H9 (cell line): Measurements from ENCODE around the gene ITGB2. TPM values are rescaled to one million over a fixed set of nuclear protein-coding genes. Genes with fewer than 3 reads are reported as not detected.
"Not testable (repeated sequence)": the region's sequence is repeated elsewhere in the genome, so short reads cannot be mapped to it uniquely, and the experiment has no call there.

Experiments
- DNase-seq: peaks from one replicate; pipeline ENCODE4 v3.0.0-alpha.2; 2017
- H2AFZ ChIP-seq: one replicate; pipeline ENCODE4 v1.6.1; 2013; ENCODE audit warnings: mild to moderate bottlenecking, low read length, control low read depth, moderate library complexity
- H2AK5ac ChIP-seq: 2 replicates; pipeline ENCODE4 v1.6.1; 2013; ENCODE audit warnings: low read length, control low read depth, mixed read lengths; ENCODE audit not compliant: insufficient read length
- H2BK120ac ChIP-seq: one replicate; pipeline ENCODE4 v1.6.1; 2013; ENCODE audit warnings: low read depth, mild to moderate bottlenecking, low read length, control low read depth, inconsistent platforms; ENCODE audit not compliant: poor library complexity, severe bottlenecking
- H2BK12ac ChIP-seq: 2 replicates; pipeline ENCODE4 v1.6.1; 2013; ENCODE audit warnings: low read length, control low read depth, mixed read lengths, low read depth; ENCODE audit not compliant: insufficient read length
- H2BK15ac ChIP-seq: 2 replicates; pipeline ENCODE4 v1.6.1; 2013; ENCODE audit warnings: low read depth, low read length, control low read depth
- H2BK20ac ChIP-seq: one replicate; pipeline ENCODE4 v1.6.1; 2013; ENCODE audit warnings: low read depth, mild to moderate bottlenecking, low read length, control low read depth, inconsistent platforms; ENCODE audit not compliant: poor library complexity, severe bottlenecking
- H2BK5ac ChIP-seq: 2 replicates; pipeline ENCODE4 v1.6.1; 2013; ENCODE audit warnings: low read length, control low read depth, mixed read lengths; ENCODE audit not compliant: insufficient read length
- H3K14ac ChIP-seq: 2 replicates; pipeline ENCODE4 v1.6.1; 2013; ENCODE audit warnings: low read length, control low read depth; ENCODE audit not compliant: insufficient read depth
- H3K18ac ChIP-seq: 2 replicates; pipeline ENCODE4 v1.6.1; 2013; ENCODE audit warnings: low read depth, mild to moderate bottlenecking, mixed read lengths, low read length, control low read depth; ENCODE audit not compliant: insufficient read length
- H3K23ac ChIP-seq: 2 replicates; pipeline ENCODE4 v1.6.1; 2013; ENCODE audit warnings: low read length, control low read depth, mixed read lengths, low read depth; ENCODE audit not compliant: insufficient read length
- H3K23me2 ChIP-seq: 2 replicates; pipeline ENCODE4 v1.6.1; 2013; ENCODE audit warnings: low read depth, mild to moderate bottlenecking, mixed read lengths, low read length, control low read depth; ENCODE audit not compliant: insufficient read length, poor library complexity, severe bottlenecking
- H3K27ac ChIP-seq: 2 replicates; pipeline ENCODE4 v1.5.1; 2013; ENCODE audit warnings: low read length, control low read depth, mixed read lengths, low read depth; ENCODE audit not compliant: insufficient read length
- H3K27me3 ChIP-seq: 2 replicates; pipeline ENCODE4 v1.6.1; 2013; ENCODE audit warnings: low read length, control low read depth, inconsistent platforms; ENCODE audit not compliant: insufficient read depth
- H3K4ac ChIP-seq: 2 replicates; pipeline ENCODE4 v1.6.1; 2013; ENCODE audit warnings: low read depth, mild to moderate bottlenecking, control low read depth, inconsistent platforms, low read length, moderate library complexity
- H3K4me1 ChIP-seq: 2 replicates; pipeline ENCODE4 v1.6.1; 2013; ENCODE audit warnings: low read length, control low read depth, inconsistent platforms; ENCODE audit not compliant: insufficient read depth
- H3K4me2 ChIP-seq: 2 replicates; pipeline ENCODE4 v1.6.1; 2013; ENCODE audit warnings: low read length, control low read depth, mixed read lengths; ENCODE audit not compliant: insufficient read length, insufficient read depth
- H3K56ac ChIP-seq: 2 replicates; pipeline ENCODE4 v1.6.1; 2013; ENCODE audit warnings: low read depth, mild to moderate bottlenecking, mixed read lengths, low read length, control low read depth; ENCODE audit not compliant: insufficient read length
- H3K79me1 ChIP-seq: 2 replicates; pipeline ENCODE4 v1.6.1; 2013; ENCODE audit warnings: low read depth, mild to moderate bottlenecking, moderate library complexity, low read length, control low read depth, inconsistent platforms; ENCODE audit not compliant: insufficient read depth, poor library complexity, severe bottlenecking
- H3K79me2 ChIP-seq: 2 replicates; pipeline ENCODE4 v1.6.1; 2013; ENCODE audit warnings: low read length, control low read depth, inconsistent platforms; ENCODE audit not compliant: insufficient read depth
- H3K9ac ChIP-seq: 2 replicates; pipeline ENCODE4 v1.6.1; 2013; ENCODE audit warnings: low read length, control low read depth, mixed read lengths; ENCODE audit not compliant: insufficient read length; ENCODE audit errors: extremely low read depth
- H3K9me3 ChIP-seq: one replicate; pipeline ENCODE4 v1.6.1; 2013; ENCODE audit warnings: low read depth, low read length, inconsistent platforms; ENCODE audit not compliant: control insufficient read depth
- H3T11ph ChIP-seq: one replicate; pipeline ENCODE4 v1.6.1; 2013; ENCODE audit warnings: mild to moderate bottlenecking, low read length, control low read depth, inconsistent platforms
- H4K20me1 ChIP-seq: one replicate; pipeline ENCODE4 v1.6.1; 2013; ENCODE audit not compliant: control insufficient read depth, insufficient read length, insufficient read depth
- H4K5ac ChIP-seq: 2 replicates; pipeline ENCODE4 v1.6.1; 2013; ENCODE audit warnings: low read depth, mild to moderate bottlenecking, mixed read lengths, low read length, control low read depth; ENCODE audit not compliant: insufficient read length
- H4K8ac ChIP-seq: replicated peaks from 2 replicates; pipeline ENCODE4 v1.6.1; 2013; ENCODE audit warnings: low read length, control low read depth, mixed read lengths, low read depth; ENCODE audit not compliant: insufficient read length
- H4K91ac ChIP-seq: 2 replicates; pipeline ENCODE4 v1.6.1; 2013; ENCODE audit warnings: low read depth, mild to moderate bottlenecking, moderate library complexity, mixed read lengths, low read length, control low read depth; ENCODE audit not compliant: insufficient read length
- H3K27ac Mint-ChIP-seq, 3 experiments: 2 replicates in 2 of 3; 3 replicates in 1 of 3; pipeline ENCODE4 v1.8.0; 2020 to 2021; ENCODE audit warnings: mixed read lengths in 3 of 3, mild to moderate bottlenecking in 1 of 3, moderate library complexity in 1 of 3
- H3K27me3 Mint-ChIP-seq: 2 replicates; pipeline ENCODE4 v1.8.0; 2021; ENCODE audit warnings: low read depth, mild to moderate bottlenecking, moderate library complexity, mixed read lengths
- H3K36me3 Mint-ChIP-seq, 3 experiments: 2 replicates in 2 of 3; 3 replicates in 1 of 3; pipeline ENCODE4 v1.8.0; 2020 to 2021; ENCODE audit warnings: low read depth in 3 of 3, mixed read lengths in 3 of 3; ENCODE audit not compliant: insufficient read depth in 1 of 3
- H3K4me1 Mint-ChIP-seq, 2 experiments: 2 replicates each; pipeline ENCODE4 v1.8.0; 2020; ENCODE audit warnings: mixed read lengths in 2 of 2
- H3K4me3 Mint-ChIP-seq, 2 experiments: 2 replicates in 1 of 2; 3 replicates in 1 of 2; pipeline ENCODE4 v1.8.0; 2020 to 2021; ENCODE audit warnings: mild to moderate bottlenecking in 2 of 2, mixed read lengths in 2 of 2, moderate library complexity in 1 of 2
- H3K9me3 Mint-ChIP-seq, 2 experiments: 2 replicates in 1 of 2; 3 replicates in 1 of 2; pipeline ENCODE4 v1.8.0; 2020; ENCODE audit warnings: mild to moderate bottlenecking in 2 of 2, mixed read lengths in 2 of 2, moderate library complexity in 1 of 2
- WGBS: extraction: QIAGEN DNeasy Blood & Tissue Kit; methylation state at CpG from one replicate; pipeline ENCODE4 v1.1.7; 2013; ENCODE audit warnings: missing lambda C conversion rate, low lambda C conversion rate, mixed read lengths; ENCODE audit not compliant: insufficient read length; ENCODE audit errors: extremely low coverage; 5-methylcytosine and 5-hydroxymethylcytosine counted together
- total RNA-seq: library from RNA; stranded (reverse); gene quantifications from 2 replicates; pipeline ENCODE4 v1.2.1, GENCODE V29; 2021
- TF ChIP-seq, protein P1 (sequence below): fragments of 200-600 bp; sonication (generic); conservative IDR thresholded peaks from 3 replicates; pipeline ENCODE4 v1.8.0; 2021; ENCODE audit warnings: antibody characterized with exemption, mild to moderate bottlenecking

Gene ITGB2
- total RNA-seq, 1 experiment from 2014 or later: 1.1 TPM

GRCh38 chr21:44913425-44914175 is 7.1 kb downstream of the ITGB2 start:
- Histone ChIP-seq H3K23ac (no peak overlapping the region), H3K23me2 (no peaks in the 10 kb centered on the region), H2AK5ac (no peak overlapping the region), H4K8ac (no peak overlapping the region), H2BK120ac (no peak overlapping the region), H3K9me3 (no peaks in the 10 kb centered on the region), H3K56ac (no peak overlapping the region), H3K27ac (no peak overlapping the region), H3K4me1 (no peaks in the 10 kb centered on the region), H3T11ph (no peak overlapping the region), H3K27me3 (peaks cover 10% of the 10 kb centered on the region; the same call in 1 of the 2 replicates), H2BK12ac (no peak overlapping the region), H3K9ac (no peak overlapping the region), H3K18ac (no peak overlapping the region), H3K79me1 (no peaks in the 10 kb centered on the region), H3K4me2 (no peak overlapping the region), H4K5ac (no peak overlapping the region), H2AFZ (no peak overlapping the region), H4K20me1 (no peaks in the 10 kb centered on the region), H3K4ac (no peak overlapping the region), H3K79me2 (no peaks in the 10 kb centered on the region), H2BK20ac (no peak overlapping the region), H3K14ac (no peak overlapping the region; the same call in 1 of the 2 replicates), H2BK5ac (no peak overlapping the region), H4K91ac (no peak overlapping the region), H2BK15ac (no peak overlapping the region)
- WGBS: no CpG with 5 or more reads among the region's 7 CpGs
- peaks cover 24% of the 10 kb centered on the region for H3K27me3 Mint-ChIP-seq
- no peak overlapping the region for H3K27ac Mint-ChIP-seq
- H3K4me1 Mint-ChIP-seq: no peaks in the 10 kb centered on the region
- H3K4me3 Mint-ChIP-seq: no peak overlapping the region
- H3K36me3 Mint-ChIP-seq: no peaks in the 10 kb centered on the region
- DNase-seq: no peak
- peaks cover 0 to 4% of the 10 kb centered on the region in 2 experiments; a peak in 1 of 5 replicates for H3K9me3 Mint-ChIP-seq
- TF ChIP-seq, protein P1, sequence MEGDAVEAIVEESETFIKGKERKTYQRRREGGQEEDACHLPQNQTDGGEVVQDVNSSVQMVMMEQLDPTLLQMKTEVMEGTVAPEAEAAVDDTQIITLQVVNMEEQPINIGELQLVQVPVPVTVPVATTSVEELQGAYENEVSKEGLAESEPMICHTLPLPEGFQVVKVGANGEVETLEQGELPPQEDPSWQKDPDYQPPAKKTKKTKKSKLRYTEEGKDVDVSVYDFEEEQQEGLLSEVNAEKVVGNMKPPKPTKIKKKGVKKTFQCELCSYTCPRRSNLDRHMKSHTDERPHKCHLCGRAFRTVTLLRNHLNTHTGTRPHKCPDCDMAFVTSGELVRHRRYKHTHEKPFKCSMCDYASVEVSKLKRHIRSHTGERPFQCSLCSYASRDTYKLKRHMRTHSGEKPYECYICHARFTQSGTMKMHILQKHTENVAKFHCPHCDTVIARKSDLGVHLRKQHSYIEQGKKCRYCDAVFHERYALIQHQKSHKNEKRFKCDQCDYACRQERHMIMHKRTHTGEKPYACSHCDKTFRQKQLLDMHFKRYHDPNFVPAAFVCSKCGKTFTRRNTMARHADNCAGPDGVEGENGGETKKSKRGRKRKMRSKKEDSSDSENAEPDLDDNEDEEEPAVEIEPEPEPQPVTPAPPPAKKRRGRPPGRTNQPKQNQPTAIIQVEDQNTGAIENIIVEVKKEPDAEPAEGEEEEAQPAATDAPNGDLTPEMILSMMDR: no peak

GRCh38 chr21:44912506-44913412 is 7.9 kb downstream of the ITGB2 start:
- H3K4me2 ChIP-seq, H2AFZ ChIP-seq, H3K23ac ChIP-seq, H3K4me3 Mint-ChIP-seq, H2AK5ac ChIP-seq, H4K5ac ChIP-seq, H3K27me3 ChIP-seq, H3K4me1 ChIP-seq, H3K56ac ChIP-seq, H3K27ac ChIP-seq, H3K79me1 ChIP-seq, H3K9ac ChIP-seq, H3K4me1 Mint-ChIP-seq, H4K8ac ChIP-seq, H2BK12ac ChIP-seq, H3K79me2 ChIP-seq, H3K18ac ChIP-seq, H3K9me3 ChIP-seq, H3K23me2 ChIP-seq, H3K9me3 Mint-ChIP-seq, H2BK5ac ChIP-seq, H2BK15ac ChIP-seq, H3K36me3 Mint-ChIP-seq, H3K14ac ChIP-seq, H3K27ac Mint-ChIP-seq, H4K91ac ChIP-seq, H3T11ph ChIP-seq, H4K20me1 ChIP-seq, H2BK20ac ChIP-seq, DNase-seq, H3K4ac ChIP-seq, H2BK120ac ChIP-seq: not testable (repeated sequence)
- peaks cover 16% of the 10 kb centered on the region for H3K27me3 Mint-ChIP-seq
- no CpG with 5 or more reads among the region's 25 CpGs for WGBS
